Panc1 (cell line): ENCODE results near the gene OSBPL10. TPM values are rescaled to one million over a fixed set of nuclear protein-coding genes. Genes with fewer than 3 reads are reported as not detected.

Experiments used
- ATAC-seq: fragments of 200-7000 bp; cut with Tn5 transposase; 2 replicates; pipeline ENCODE4 v1.9.1; 2020; ENCODE audit warnings: mild to moderate bottlenecking, moderate library complexity
- BruUV-seq: library from RNA; stranded (reverse); fragments of 400-500 nt; replicated peaks from 2 replicates; lab custom pipeline; 2021; lab: Mats Ljungman, UMichigan
- CTCF ChIA-PET: fragments of 300-600 bp; sonication (Branson Sonifier 250); formaldehyde crosslinking; loops from one replicate; lab custom pipeline; 2022; ENCODE audit warnings: antibody characterized with exemption; lab: Charles Lee
- POLR2A ChIA-PET: fragments of 300-600 bp; sonication (Branson Sonifier 250); formaldehyde crosslinking; loops from one replicate; lab custom pipeline; 2022; ENCODE audit warnings: antibody characterized with exemption; lab: Charles Lee
- DNase-seq: peaks from one replicate; pipeline ENCODE4 v3.0.0-alpha.2; 2010; ENCODE audit warnings: low read depth, low spot score
- H3K27ac ChIP-seq: 2 replicates; pipeline ENCODE4 v1.5.1; 2011; ENCODE audit warnings: mild to moderate bottlenecking, low read length, inconsistent platforms
- H3K27me3 ChIP-seq: fragments of 200-500 bp; sonication (Bioruptor generic); 2 replicates; pipeline ENCODE4 v1.6.0; 2014; ENCODE audit warnings: low read length, inconsistent platforms; ENCODE audit not compliant: control insufficient read depth, insufficient read depth
- H3K36me3 ChIP-seq: fragments of 200-500 bp; sonication (Bioruptor generic); 2 replicates; pipeline ENCODE4 v1.5.1; 2014; ENCODE audit warnings: inconsistent platforms, mild to moderate bottlenecking, low read length, moderate library complexity; ENCODE audit not compliant: control insufficient read depth, insufficient read depth
- H3K4me1 ChIP-seq: 2 replicates; pipeline ENCODE4 v1.5.1; 2011; ENCODE audit warnings: inconsistent platforms, mild to moderate bottlenecking, low read length, moderate library complexity; ENCODE audit not compliant: control insufficient read depth, insufficient read depth
- H3K4me3 ChIP-seq, 2 experiments: 2 replicates each; pipeline ENCODE4 v1.5.1; 2011 to 2012; ENCODE audit warnings: low read depth in 2 of 2, low read length in 2 of 2, mild to moderate bottlenecking in 2 of 2, inconsistent platforms in 1 of 2, moderate library complexity in 1 of 2
- H3K9me3 ChIP-seq: fragments of 200-500 bp; sonication (Bioruptor generic); 2 replicates; pipeline ENCODE4 v1.5.1; 2014; ENCODE audit warnings: low read depth, mild to moderate bottlenecking, inconsistent platforms, low read length, moderate library complexity; ENCODE audit not compliant: control insufficient read depth, insufficient read depth
- CTCF ChIP-seq: fragments of 450-650 bp; IDR thresholded peaks from 2 replicates; pipeline ENCODE4 v1.5.1; 2017; ENCODE audit warnings: mild to moderate bottlenecking
- POLR2AphosphoS5 ChIP-seq: IDR thresholded peaks from 2 replicates; pipeline ENCODE4 v1.6.1; 2012; ENCODE audit warnings: mild to moderate bottlenecking, low read depth, low read length, moderate library complexity
- REST ChIP-seq, 2 experiments: IDR thresholded peaks; 2 replicates each; pipeline ENCODE4 v1.6.1; 2011 to 2012; ENCODE audit warnings: low read depth in 2 of 2, control low read depth in 1 of 2, low read length in 1 of 2, mild to moderate bottlenecking in 1 of 2, moderate library complexity in 1 of 2; ENCODE audit not compliant: insufficient read depth in 1 of 2
- SIN3A ChIP-seq: IDR thresholded peaks from 2 replicates; pipeline ENCODE4 v1.6.1; 2012; ENCODE audit warnings: low read depth, mild to moderate bottlenecking, low read length, moderate library complexity, borderline replicate concordance; ENCODE audit not compliant: insufficient read depth
- TCF7L2 ChIP-seq: IDR thresholded peaks from 2 replicates; pipeline ENCODE4 v1.6.1; 2011; ENCODE audit warnings: mild to moderate bottlenecking, low read depth, low read length, inconsistent platforms
- in situ Hi-C: cut with HindIII; loops from 2 replicates; pipeline ENCODE4 v1.10.0; 2016; ENCODE audit warnings: low sequenced_read_pairs, low pct_unique_long_range_greater_than_20kb
- intact Hi-C: fragments of 100-400 bp; cut with micrococcal nuclease; formaldehyde crosslinking; loops from one replicate; pipeline ENCODE4 v1.10.0; 2022; ENCODE audit not compliant: unreplicated experiment
- total RNA-seq: library from RNA; stranded (reverse); gene quantifications from one replicate; pipeline ENCODE4 v1.2.1, GENCODE V29; 2021; ENCODE audit not compliant: unreplicated experiment

OSBPL10 gene
- total RNA-seq, 1 experiment from 2014 or later: 88.1 TPM

- Histone ChIP-seq H3K4me3 (no peak overlapping the region), H3K36me3 (no peaks in the 10 kb centered on the region), H3K27ac (no peak overlapping the region; the same call in 1 of the 2 replicates), H3K9me3 (no peaks in the 10 kb centered on the region), H3K4me1 (peaks cover 31% of the 10 kb centered on the region), H3K27me3 (no peaks in the 10 kb centered on the region)
- CTCF ChIA-PET: no interaction called here
- TF ChIP-seq REST (IDR thresholded peaks at IDR 0.05; ENCODE audit: insufficient read depth in 1 of 2, low read depth in 2 of 2, low read length in 1 of 2): no peak
- TF ChIP-seq CTCF: no peak
- DNase-seq (no peak), ATAC-seq (no peak)
- POLR2A ChIA-PET: no interaction called here
- TSS peak; percentile 44 for BruUV-seq
- intact Hi-C loops: no loop called here
- in situ Hi-C loops: no loop called here
Observed at GRCh38 chr3:31900583-31900982, 80.5 kb downstream of the OSBPL10 start.

- H3K36me3 ChIP-seq: no peaks in the 10 kb centered on the region
- peaks cover 13% of the 10 kb centered on the region for H3K4me1 ChIP-seq
- TF ChIP-seq POLR2AphosphoS5 (no peak), REST (IDR thresholded peaks at IDR 0.05; ENCODE audit: insufficient read depth in 1 of 2, low read depth in 2 of 2, low read length in 1 of 2) (no peak), TCF7L2 (no peak), CTCF (no peak), SIN3A (no peak)
- ChIA-PET CTCF (interaction anchor here (1.2 kb wide), 1 partner anchor 11 kb away, joined by 3 read pairs; no protein-coding TSS in a partner anchor), POLR2A (no interaction called here)
- H3K27ac ChIP-seq: no peak overlapping the region; the same call in 1 of the 2 replicates
- ATAC-seq (no peak), DNase-seq (no peak)
- intact Hi-C loops (no loop called here), in situ Hi-C loops (no loop called here)
- no peak overlapping the region for H3K4me3 ChIP-seq
- no peaks in the 10 kb centered on the region for H3K9me3 ChIP-seq
- no peaks in the 10 kb centered on the region for H3K27me3 ChIP-seq
- no TSS peak for BruUV-seq
Observed at GRCh38 chr3:31896648-31897433, 84.2 kb downstream of the OSBPL10 start.
